ENCODE measurements around the gene SSBP3.

The SSBP3 gene

GRCh38 chr1:54331091-54331772, 75.0 kb downstream of the SSBP3 start:
- DNase-seq (ENCODE audit: low read depth in 2 of 2), result no peak

- DNase-seq (ENCODE audit: low read depth in 2 of 2), result no peak
Measured at GRCh38 chr1:54329312-54330003, 76.7 kb downstream of the SSBP3 start.

GRCh38 chr1:54328066-54328636, 78.0 kb downstream of the SSBP3 start:
- no peak for DNase-seq (ENCODE audit: low read depth in 2 of 2)

GRCh38 chr1:54327386-54328065, 78.7 kb downstream of the SSBP3 start:
- no peak for DNase-seq (ENCODE audit: low read depth in 2 of 2)

- no peak for DNase-seq (ENCODE audit: low read depth in 2 of 2)
Measured at GRCh38 chr1:54326543-54327385, 79.4 kb downstream of the SSBP3 start.

GRCh38 chr1:54325703-54326461, 80.3 kb downstream of the SSBP3 start:
- no peak for DNase-seq (ENCODE audit: low read depth in 2 of 2)

- no peak for DNase-seq (ENCODE audit: low read depth in 2 of 2)
Measured at GRCh38 chr1:54325284-54325683, 80.9 kb downstream of the SSBP3 start.

GRCh38 chr1:54324251-54325140, 81.7 kb downstream of the SSBP3 start:
- DNase-seq (ENCODE audit: low read depth in 2 of 2), result no peak

GRCh38 chr1:54323921-54324250, 82.3 kb downstream of the SSBP3 start:
- no peak for DNase-seq (ENCODE audit: low read depth in 2 of 2)

GRCh38 chr1:54323324-54323739, 82.9 kb downstream of the SSBP3 start:
- DNase-seq (ENCODE audit: low read depth in 2 of 2), result no peak

GRCh38 chr1:54318246-54318814, 87.9 kb downstream of the SSBP3 start:
- no peak for DNase-seq (ENCODE audit: low read depth in 2 of 2)

- DNase-seq (ENCODE audit: low read depth in 2 of 2), result no peak
Measured at GRCh38 chr1:54317084-54317483, 89.1 kb downstream of the SSBP3 start.

GRCh38 chr1:54315099-54315498, 91.1 kb downstream of the SSBP3 start:
- DNase-seq (ENCODE audit: low read depth in 2 of 2), result no peak

GRCh38 chr1:54314696-54315095, 91.5 kb downstream of the SSBP3 start:
- no peak for DNase-seq (ENCODE audit: low read depth in 2 of 2)

GRCh38 chr1:54312796-54313316, 93.3 kb downstream of the SSBP3 start:
- no peak for DNase-seq (ENCODE audit: low read depth in 2 of 2)

- no peak for DNase-seq (ENCODE audit: low read depth in 2 of 2)
Measured at GRCh38 chr1:54311506-54311905, 94.7 kb downstream of the SSBP3 start.

- DNase-seq (ENCODE audit: low read depth in 2 of 2), result no peak
Measured at GRCh38 chr1:54310439-54311328, 95.5 kb downstream of the SSBP3 start.

- no peak for DNase-seq (ENCODE audit: low read depth in 2 of 2)
Measured at GRCh38 chr1:54309631-54310366, 96.4 kb downstream of the SSBP3 start.
